Stimulated activated CD8-positive, alpha-beta memory T cell treated with anti-CD3 and anti-CD28 coated beads, Interleukin-12 subunit alpha, Interleukin-12 subunit beta, amount 100 ng/mL, for 4 hours (primary cell): ENCODE data around the gene NPAS2.

ENCODE experiments used
- DNase-seq: peaks from one replicate; pipeline ENCODE4 v3.0.0-alpha.2; 2020; ENCODE audit warnings: low read depth

Gene NPAS2

DNA sequence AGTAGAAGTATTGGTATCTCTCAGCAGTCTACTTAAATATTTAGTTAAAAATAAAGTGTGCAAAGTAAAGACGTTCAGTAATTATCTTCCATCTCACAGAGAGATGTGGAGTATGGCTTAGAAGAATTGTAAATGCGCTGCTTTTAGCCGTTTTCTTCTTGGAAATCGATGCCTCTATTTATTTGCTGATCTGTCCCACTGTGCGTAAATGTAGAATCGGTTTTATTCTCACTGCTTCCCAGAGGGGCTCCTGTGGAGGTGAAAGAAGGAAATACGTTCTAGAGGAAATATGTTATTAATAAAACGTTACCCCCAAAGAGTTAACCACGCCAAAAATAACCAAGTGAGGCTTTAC lies 1.9 kb downstream of the NPAS2 start:
- DNase-seq: no peak

DNA sequence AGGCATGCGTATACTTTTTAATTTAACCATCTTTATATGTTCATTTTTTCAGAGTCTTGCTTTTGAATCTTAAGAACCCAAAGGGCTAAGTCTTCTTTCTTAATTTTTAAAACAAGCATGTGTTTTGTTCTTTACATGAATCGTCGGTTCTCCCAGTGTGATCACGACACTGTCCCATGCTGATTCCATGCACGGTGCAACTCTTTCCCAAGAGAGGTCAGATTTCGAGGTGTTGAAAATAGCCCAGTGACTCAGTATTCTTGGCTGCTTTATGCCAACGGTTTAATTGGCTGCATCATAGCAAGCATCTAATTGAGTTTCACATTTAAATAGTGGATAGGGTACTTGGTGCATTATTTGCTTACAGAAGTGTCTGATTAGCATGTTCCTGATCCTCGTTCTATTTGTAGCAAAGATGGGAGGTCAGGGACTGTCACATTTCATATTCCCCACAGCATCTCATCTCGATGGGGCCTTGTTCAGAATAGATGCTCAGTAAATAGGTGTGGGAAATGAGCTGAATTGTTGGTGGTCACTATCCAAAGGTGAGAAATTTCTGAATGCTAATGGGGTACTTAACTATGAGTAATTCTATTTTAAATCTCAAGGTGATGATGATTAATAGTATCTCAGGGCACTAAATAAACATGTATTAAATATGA lies 2.8 kb downstream of the NPAS2 start:
- no peak for DNase-seq

DNA sequence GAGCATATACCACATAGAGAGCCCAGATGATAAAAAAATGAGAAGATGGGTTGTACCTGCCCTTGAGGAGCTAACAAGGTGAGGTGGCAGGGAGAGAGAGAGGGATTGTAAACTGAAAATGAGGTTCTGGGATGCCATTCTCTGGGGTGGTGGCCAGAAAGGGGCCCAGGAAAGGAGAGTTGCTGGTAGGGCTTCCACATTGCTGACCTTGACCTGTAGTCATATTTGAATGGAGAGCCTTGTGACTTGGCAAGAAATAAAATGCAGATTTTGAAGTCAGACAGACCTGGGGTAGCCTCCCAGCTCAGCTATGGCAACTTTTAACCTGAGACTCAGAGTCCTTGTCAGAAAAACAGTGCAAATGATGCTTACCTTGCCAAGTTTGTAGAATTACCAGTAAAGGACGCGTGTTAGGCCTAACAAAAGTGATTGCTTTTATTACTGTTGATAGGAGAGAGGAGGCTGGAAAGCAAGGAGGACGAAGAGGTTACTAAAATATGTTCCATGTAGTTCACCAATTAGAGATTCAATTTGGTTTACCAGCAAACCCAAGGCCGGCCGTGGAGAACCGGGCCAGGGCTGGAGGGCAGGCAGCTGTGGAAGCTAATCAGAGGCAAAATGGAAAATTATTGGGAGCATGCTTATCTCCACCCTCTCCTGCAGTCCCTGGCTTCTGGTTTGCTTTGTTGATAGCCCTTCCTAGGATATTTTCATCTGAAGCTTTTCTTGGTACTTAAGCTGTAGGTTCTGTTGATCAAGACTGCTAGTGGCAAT lies 3.9 kb downstream of the NPAS2 start:
- DNase-seq: no peak

DNA sequence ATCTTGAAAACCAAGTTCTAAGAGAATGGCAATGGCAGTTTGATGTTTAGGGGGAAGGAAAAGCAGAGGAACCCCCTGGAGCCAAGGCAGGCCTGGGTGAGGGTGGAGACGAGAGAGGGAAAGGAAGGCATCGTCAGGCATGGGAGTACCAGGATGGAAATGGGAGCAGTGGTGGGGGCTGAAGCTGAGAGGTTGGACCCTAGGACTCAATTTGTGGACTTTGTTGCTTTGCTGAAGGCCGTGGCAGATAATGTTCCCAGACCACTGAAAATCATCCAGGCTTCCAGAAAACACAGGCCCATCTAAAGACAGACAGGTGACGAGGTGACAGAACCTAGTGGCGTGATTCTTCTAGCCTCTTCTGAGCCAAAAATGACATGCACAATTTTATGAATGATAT lies 4.9 kb downstream of the NPAS2 start:
- DNase-seq: no peak

GRCh38 chr2:100826494-100826893 lies 6.6 kb downstream of the NPAS2 start:
- no peak for DNase-seq

GRCh38 chr2:100831158-100831750 lies 11.3 kb downstream of the NPAS2 start:
- no peak for DNase-seq

DNA sequence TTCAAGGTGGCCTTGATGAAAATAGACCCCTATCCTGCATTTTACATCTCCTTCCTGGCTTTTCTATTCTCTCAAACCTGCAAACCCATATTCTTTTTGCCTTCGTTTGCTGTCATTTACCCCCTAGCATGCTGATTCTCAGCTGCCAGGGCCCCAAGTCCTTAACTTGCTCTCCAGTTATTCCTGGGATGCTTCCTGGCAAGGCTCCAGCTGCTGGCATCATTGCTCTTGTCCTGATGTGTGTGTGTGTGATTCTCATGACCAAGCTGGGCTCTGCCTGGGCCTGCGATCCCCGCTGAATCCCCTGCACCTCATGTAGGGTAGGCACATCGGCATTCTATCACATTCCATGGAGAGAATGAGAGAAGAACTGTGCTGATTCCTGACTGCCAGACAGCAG lies 11.9 kb downstream of the NPAS2 start:
- DNase-seq: no peak

GRCh38 chr2:100832885-100833284 lies 12.9 kb downstream of the NPAS2 start:
- no peak for DNase-seq

- no peak for DNase-seq
Observed at GRCh38 chr2:100833331-100833730, 13.4 kb downstream of the NPAS2 start.

GRCh38 chr2:100834221-100834620 lies 14.3 kb downstream of the NPAS2 start:
- no peak for DNase-seq

DNA sequence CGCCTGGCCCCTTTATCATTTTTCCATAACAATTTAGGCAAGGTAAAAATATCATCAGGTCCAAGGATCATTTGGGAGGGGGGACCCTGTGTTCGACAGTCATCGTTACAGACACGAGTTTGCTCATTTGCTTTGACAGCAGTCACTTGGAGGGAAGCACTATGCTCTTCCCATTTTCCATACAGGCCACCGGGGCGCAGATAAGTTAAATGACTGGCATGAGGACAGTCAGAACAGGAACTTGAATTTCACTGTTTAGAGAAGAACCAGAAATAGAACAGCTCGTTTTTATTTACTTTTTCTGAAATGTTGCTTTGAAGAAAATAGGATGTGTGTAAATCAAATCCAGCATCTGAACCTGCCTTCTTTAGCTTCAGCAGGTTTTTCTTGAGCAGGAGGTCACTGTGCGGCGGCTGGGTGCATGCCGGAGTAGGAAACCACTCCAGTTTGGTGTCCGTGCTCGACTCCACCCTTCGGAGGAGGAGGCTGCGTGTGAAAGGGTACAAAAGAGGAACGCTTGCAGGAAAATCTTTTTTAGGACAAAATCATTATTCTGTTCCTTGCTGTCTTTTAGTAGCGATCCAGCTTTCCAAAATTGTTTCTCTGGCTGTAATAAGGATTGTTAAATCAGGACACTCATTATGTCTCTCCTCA lies 15.2 kb downstream of the NPAS2 start:
- DNase-seq: no peak

- no peak for DNase-seq
Observed at GRCh38 chr2:100840519-100840918, 20.6 kb downstream of the NPAS2 start.

GRCh38 chr2:100842241-100842922 lies 22.4 kb downstream of the NPAS2 start:
- no peak for DNase-seq

DNA sequence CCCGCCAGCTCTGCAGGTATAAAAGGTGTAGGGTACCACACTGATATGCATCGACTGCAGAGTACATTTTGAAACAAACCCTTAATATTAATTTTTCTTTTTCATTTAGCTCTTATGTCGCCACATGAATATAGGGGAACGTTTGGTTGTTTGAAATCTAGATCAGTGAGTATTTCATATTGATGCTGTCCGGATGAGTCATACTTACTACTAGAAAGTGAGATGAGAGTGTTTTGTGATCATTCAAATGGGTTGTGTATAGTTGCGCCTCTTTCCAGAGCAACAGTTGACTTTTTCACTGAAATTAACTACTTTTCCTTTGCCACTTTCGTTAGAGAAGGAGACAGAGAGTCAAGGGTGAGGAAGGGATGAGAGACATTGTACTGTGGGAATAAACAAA lies 24.6 kb downstream of the NPAS2 start:
- DNase-seq: no peak

DNA sequence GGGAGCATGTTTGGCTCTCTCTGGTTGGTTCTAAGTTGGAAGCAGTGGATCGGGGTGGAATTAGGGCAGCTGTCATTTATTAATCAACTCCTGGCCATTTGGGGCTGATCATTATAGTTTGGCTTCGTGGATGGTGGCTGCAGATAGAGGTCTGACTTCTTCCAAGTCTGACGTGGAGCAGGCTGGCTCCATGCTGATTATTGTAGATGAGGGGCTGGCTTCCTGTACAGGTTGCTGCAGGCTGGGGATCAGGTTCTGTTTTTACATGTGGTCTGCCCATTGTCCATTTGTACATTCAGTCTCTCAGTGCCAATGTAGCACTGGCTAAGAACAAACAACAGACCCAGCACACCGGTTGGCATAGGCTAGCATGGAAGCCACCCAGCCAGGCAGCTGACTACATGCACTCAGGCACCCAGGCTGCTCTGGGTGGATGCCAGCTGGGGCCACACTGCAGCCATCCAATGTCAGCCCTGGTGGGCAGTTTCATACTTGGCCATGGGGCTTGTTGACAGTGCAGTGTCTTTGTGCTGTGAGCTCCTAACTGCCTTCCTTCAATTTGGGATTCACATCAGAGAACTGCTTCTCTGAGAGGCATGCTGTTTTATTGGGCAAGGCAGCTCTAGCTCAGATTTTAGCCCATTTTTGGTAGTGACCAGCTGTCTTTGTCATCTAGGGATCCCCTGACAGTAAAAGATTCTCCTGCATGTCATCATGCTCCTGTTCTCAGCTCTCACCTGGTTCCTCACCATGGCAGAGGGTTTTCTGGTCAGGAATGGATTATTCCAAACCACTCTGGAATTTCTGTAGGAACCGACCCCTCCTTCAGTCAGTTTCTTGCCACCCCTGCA lies 25.4 kb downstream of the NPAS2 start:
- DNase-seq: no peak

DNA sequence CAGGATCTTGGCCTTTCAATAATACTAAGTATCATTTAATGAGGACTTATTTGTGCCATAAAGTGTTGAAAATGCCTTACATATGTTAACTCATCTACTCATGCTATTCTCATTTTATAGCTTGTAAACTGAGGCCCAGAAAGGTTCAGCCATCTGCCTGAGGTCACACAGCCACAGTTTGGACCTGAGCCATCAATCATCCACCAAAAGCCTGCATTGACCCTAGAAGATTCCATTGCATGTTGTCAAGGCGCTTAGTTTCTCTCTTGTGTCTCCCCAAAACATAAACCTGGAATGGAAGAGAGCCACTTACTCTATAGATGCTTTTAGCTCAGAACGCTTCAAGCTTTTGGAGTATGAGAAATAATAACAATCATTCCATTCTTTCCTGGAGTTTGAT lies 26.8 kb downstream of the NPAS2 start:
- no peak for DNase-seq

DNA sequence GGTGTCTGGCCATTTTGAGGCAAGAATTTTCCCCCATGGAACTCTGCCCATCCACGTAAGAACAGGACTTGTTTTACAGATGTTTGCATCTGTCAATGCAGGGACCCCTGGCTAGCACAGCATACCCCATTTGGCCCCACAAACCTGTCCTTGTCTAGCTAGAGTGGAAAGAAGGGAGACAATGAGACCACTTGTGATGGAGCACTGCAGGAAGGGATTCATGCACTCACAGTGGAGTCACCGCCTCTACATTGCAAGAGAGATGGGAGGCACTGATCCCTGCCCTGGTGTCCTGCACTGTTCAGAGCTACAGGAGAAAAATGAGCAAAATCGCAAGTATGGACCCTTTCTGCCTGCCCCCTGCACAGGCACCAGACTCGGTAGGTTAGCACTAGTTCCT lies 32.5 kb downstream of the NPAS2 start:
- no peak for DNase-seq

DNA sequence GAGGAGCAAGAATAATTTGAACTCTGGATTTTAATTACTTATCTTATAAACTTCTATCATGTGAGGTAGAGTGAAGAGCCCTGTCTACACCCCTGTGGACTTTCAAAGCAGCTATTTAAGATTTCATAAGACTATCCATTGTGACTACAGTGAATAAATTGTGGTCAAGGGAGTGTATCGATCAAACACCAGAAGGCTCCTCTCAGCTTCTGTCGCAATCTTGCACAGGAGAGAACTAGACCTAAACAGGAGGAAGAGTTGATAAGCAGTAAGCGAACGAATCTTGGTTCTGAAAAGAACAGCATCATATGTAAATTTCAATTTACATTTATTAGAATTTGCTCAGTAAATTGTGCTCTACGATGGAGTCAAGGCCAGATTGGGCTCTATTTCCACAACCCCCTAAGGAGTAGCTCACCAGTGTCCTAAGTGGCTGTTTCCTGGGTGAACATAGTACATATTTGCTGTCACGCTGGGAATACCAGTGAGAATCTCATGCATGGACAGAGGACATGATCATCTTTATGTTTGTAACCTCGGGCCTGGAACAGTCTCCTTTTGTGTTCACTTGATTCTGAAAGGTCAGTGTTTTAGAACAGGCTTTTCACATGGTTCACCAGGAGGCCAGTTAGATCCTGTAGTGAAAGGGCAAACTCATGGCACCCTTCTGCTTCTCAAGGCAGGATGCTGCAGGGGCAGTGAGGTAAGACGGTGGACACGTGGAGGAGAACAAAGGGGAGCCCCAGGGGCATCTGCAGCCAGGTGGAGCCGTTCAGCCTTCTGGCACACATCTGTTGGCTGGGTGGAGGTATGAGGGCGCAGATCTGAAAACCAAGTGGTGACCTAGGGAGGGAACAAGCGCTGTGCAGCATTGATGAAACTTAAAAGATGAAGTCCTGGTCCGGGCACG lies 33.3 kb downstream of the NPAS2 start:
- DNase-seq: no peak

DNA sequence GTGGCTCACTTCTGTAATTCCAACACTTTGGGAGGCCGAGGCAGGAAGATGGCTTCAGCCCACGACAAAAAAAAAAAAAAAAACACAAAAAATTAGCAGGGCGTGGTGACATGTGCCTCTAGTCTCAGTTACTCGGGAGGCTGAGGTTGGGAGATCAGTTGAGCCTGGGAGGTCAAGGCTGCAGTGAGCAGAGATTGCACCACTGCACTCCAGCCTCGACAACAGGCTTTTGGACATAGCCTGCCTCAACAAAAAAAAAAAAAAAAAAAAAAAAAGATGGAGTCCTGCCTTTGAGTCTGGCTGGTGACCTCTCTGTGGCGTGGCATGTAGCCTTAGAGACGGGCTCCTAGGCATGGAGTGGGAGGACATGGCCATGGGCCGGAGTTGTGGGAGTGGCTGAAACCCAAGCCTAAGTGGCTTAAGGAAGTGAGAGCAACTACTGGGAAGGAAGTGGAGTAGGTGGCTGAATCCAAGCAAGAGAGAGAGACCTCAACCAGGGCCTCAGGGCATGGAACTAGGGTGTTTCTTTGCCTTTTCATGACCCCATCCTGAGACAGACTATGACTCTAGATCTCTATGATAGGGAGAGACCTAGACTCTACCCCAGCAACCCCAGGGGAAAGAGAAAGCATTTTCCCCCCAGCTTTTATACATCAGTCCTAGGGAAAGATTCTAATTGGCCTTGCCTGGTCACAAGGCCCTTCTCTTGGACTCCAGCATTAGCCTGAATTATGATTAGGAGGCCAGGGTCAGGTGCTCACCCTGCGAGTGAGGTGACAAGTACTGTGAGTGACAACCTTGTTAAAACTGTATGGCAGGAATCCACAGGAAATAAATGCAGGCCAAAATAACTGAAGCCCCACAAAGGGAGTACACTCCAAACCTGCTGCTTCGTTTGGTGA lies 34.2 kb downstream of the NPAS2 start:
- no peak for DNase-seq
